GM19467 (cell line): ENCODE data around the gene SLC14A1.

Experiments used
- ATAC-seq: cut with Tn5 transposase; IDR thresholded peaks from one replicate; pipeline ENCODE4 v1.9.1; 2021; ENCODE audit warnings: mild to moderate bottlenecking, moderate library complexity; ENCODE audit not compliant: unreplicated experiment

SLC14A1 gene

DNA sequence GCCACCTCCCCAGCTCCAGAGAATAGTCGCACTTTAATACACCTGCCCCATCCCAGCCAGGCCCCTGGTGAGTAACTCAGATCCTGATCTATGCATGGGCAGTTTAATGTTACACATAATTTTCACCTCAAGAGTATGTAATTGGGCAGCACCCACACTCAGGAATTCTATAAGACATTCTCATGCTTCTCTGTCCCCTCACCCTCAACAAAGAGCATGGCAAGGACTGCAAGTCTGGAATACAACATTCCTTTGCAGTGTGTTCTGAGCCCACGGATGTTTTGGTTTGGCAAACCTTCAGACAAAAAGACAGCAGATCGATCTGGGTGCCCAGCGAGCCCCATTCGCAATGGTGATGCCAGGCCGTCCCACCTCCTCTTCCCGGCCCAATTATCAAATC, 4.9 kb upstream of the SLC14A1 start:
- no peak for ATAC-seq

DNA sequence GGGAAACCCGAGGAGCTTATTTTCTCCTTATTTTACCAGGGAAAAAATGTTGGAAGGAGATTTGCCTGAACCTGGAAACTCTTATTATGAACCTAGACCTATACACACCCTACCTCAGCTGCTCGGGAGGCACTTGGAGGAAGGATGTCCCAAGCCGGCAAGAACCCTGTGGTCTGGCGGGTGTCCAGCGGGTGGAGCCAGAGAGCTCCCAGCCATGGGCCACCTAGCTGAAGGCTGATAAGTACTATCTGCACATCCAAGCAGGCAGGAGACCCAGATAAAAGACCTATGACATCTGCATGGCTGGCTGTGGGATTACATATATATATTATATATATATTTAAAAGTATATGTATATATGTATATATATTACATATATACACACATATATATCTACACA, 1.1 kb upstream of the SLC14A1 start:
- ATAC-seq: peak; percentile 93

DNA sequence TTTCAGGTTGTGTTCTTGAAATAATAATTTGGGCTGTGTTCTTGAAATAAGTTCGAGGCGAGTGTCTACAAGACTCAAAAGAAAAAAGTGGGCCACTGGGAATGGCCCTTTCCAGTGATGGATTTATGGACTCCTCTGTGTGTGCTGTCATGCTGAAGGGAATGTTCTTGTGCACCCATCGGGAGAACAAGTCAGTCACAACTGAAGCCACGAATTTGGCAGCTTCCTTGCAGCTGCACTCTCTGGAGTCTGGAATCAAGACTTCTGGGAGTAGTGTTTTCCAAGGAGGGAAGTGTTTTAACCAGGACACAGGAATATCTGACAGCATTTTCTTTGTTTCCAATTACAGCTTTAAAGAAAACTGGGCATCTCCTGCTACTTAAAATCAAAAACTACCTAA, 620 bp downstream of the SLC14A1 start:
- ATAC-seq: no peak

DNA sequence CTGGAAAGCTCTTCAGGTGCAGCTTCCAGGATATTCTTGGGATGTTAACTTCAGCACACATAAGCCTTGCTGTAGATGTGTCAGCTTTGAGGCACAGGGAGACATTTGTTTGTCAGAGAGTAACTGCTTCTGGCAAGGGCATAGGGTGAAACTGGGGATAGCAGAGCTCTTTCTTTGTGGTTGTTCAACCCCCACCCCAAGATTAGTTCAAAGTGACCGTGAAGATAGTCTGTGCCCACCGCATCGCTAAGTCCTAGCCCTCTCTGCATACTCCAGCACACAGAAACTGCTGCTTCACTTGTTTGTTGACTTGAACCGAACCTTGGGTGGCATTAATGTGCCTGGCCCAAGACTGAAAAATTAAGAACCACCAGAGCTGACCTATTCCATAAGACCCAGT, 1.4 kb downstream of the SLC14A1 start:
- ATAC-seq: no peak

DNA sequence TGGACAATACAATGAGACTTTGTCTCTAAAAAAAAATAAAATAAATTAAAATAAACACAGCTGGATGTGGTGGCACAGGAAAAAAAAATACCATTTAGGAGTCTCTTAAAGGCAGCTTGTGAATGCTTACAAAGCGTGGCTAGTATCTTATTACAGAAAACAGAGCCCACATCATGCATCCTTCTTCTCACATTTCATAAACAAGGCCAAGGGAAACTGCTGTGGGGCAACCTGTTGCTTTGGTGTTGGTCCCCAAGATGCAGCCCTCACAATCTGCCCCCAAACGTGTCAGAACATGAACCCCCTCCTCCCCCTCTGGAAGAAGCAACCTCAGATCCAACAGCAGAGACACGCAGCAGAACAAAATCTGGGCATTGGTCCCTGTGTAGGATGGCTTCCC, 2.6 kb downstream of the SLC14A1 start:
- ATAC-seq: no peak

DNA sequence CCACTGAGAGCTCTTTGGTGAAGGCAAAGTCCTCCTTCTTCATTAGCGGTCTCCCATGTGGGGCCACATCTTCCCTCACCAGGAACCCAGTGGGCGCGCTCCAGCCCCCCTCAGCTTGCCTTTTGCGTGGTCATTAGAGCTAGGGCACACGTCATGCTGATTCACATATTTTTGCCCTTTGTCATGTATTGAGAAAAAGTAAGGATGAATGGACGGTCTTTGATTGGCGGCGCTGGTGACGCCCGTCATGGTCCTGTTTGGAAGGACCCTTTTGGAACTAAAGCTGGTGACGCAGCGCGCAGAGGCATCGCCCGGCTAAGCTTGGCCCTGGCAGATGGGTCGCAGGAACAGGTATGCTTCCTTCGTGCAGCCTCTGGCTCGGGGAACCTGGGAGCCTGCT, 3.1 kb downstream of the SLC14A1 start:
- ATAC-seq: no peak

DNA sequence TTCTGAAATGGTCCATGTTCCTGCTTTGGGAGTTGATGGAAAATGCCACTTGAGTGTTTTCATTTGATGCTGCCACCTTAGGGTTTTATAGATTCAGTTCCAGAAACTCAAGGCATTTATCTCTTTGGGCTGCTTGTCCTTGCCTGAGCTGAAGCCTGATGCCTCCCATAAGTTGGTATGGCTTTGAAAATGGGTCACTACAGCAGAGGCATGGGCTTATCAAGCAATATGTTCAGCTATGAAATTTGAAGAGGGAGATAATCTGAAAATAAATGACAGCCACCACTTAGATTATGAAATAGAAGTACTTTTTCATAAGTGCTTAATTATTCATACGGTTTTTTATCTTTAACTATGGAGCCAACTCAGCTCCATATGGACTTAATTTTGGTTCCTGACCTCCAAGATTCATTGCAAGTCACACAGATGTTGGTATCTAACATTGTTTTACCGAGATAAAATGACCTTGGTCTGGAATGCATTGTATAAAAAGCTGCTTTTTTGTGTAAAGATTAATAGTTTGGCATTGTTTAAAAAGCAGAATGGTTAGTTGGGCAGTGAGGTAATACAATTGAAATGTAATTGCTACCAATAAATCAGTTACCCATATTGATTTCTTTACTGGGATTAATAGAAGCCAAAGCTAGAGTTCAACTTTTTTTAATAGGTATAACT, 4.5 kb downstream of the SLC14A1 start:
- no peak for ATAC-seq

DNA sequence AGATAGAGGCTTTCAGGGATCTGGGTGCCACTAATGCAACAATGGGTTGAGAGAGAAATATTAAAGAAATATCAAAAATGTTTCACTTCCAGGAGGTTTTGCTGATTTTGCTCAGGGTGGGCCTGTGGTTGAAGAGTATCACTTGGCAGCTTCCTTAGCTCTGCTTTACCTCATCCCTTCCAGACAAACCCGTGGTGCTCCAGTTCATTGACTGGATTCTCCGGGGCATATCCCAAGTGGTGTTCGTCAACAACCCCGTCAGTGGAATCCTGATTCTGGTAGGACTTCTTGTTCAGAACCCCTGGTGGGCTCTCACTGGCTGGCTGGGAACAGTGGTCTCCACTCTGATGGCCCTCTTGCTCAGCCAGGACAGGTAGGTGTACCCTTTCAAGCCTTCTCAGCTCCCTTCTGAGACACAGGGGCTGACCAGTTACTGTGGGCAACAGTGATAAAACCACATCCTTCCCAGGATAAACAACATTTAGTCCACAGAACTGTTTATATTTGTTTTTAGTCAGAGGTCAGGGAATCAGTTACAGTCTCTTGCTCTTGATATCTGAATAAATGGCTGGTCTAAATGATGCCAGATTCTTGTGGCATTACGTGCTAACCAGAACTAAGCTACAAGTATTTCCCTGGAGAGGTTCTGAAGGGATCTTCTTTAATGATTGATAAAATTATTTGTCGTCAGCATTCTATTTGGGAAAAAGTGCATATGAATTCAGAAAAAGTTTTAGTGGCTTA, 7.0 kb downstream of the SLC14A1 start:
- ATAC-seq: no peak

DNA sequence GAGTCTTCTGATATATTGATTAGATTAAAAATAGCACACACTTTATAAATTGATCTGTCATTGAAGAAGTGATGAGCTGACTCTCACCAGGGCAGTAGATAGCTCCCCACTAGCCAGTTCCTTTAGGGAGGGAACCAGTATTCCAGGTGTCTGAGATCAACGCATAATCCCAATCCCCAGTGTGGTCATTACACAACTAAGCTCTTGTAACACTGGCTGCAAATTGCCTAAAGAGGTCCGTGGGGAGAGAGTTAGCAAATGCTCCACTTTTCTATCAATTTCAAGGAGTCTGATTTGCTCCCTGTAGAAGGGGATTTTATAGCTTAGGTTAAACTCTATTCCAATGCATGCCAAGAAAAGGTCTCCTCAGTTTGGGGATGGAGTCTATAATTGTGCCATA, 7.7 kb downstream of the SLC14A1 start:
- no peak for ATAC-seq

DNA sequence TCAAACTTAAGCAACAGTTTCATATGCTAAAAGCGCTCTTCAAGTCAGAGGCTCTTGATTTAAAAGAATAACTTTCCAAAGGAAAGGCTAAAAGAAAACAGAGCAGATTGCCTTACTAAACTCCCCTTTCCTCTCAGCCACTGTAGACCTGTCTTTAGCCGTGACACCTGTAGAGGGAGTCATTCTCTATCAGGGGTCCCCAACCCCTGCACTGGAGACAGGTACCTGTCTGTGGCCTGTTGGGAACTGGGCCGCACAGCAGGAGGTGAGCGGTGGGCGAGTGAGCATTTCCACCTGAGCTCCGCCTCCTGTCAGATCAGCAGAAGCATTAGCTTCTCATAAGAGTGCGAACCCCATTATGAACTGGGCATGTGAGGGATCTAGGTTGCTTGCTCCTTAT, 9.6 kb downstream of the SLC14A1 start:
- no peak for ATAC-seq

DNA sequence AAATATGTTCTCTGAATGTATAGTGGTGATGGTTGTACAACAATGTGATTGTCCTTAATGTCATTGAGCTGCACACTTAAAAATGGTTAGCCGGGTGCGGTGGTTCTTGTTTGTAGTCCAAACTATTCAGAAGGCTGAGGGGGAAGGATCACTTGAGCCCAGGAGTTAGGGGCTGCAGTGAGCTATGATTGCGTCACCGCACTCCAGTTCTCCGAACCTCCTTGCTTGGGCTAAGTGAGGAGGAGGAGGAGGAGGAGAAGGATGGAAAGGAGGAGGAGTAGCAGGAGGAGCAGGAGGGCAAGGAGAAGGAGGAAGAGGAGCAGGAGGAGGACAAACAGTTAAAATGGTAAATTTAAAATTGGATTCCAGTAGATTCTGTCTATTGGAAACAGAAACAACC, 10.5 kb downstream of the SLC14A1 start:
- no peak for ATAC-seq

DNA sequence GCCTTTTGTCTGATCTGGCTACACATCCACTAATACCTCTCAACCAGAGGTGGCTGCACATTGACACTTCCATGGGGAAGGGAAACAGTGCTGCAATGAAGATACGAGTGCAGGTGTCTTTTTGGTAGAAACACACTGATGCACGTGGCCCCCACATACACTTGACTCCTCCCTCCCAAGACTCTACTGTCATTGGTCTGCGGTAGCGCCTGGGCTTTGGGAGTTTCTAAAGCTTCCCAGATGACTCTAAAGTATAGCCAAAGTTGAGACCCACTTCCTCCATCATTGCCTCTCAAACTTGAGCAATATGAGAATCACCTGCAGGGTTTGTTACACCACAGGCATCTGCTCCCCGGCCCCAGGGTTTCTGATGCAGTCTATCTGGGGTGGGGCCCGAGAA, 11.0 kb downstream of the SLC14A1 start:
- ATAC-seq: no peak

DNA sequence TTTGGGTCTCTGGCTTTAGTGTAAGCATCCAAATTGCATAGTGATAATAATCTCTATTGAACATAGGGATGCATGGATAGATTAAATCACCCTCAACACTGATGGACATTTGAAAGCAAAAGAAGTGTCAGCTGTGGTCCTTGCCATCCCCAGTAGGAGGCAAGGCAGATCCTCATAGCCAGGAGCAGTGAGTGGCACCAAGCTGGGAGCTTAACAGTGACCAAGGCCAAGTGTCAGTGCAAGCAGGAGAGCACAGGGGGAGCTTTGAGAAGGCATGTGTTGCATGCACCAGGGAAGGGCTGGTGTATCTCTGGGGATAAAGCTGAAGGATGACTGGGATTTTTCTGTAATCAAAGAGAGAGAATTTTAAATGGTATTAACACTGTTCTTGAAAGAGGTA, 14.7 kb downstream of the SLC14A1 start:
- no peak for ATAC-seq

DNA sequence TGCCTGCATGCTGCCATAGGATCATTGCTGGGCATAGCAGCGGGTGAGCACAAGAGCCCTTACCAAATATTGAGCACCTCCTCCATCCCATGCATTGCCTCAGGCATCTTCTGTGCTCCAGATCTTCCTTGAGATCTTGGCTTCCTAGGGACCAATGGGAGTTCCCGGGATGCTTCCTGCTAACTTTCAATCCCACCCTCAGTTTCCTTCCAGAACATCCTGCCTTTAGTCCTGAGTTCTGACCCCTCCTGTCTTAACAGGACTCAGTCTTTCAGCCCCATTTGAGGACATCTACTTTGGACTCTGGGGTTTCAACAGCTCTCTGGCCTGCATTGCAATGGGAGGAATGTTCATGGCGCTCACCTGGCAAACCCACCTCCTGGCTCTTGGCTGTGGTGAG, 15.3 kb downstream of the SLC14A1 start:
- ATAC-seq: no peak

DNA sequence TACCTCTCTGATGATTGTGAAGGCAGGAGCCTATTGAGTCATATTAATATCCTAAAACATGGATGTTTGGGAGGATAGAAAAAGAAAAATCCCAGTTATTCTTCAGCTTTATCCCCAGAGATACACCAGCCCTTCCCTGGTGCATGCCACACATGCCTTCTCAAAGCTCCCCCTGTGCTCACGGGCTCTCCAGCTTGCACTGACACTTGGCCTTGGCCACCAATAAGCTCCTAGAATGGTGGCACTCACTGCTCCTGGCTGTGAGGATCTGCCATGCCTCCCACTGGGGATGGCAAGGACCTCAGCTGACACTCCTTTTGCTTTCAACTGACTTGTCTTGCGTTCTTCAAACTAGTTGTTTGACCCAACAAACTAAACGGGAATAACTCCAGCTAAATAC, 15.9 kb downstream of the SLC14A1 start:
- ATAC-seq: no peak

DNA sequence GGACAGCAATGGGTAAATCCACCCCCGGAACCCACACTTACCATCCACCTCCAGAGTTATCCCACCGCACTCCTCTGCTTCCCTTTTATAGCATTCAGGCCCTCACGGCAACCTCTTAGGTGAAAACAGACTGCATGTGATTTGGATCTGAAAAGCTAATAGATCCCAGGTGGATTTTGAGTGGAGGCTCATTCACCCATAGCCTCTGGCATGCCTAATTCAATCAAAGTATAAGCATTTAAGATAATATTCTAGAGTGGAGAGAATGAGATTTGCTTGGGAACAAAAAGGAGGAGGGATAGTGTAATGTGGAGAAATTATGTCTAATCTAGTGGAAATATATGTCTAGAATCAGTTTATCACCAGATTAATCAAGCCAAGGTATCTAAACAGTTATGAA, 17.1 kb downstream of the SLC14A1 start:
- ATAC-seq: no peak

DNA sequence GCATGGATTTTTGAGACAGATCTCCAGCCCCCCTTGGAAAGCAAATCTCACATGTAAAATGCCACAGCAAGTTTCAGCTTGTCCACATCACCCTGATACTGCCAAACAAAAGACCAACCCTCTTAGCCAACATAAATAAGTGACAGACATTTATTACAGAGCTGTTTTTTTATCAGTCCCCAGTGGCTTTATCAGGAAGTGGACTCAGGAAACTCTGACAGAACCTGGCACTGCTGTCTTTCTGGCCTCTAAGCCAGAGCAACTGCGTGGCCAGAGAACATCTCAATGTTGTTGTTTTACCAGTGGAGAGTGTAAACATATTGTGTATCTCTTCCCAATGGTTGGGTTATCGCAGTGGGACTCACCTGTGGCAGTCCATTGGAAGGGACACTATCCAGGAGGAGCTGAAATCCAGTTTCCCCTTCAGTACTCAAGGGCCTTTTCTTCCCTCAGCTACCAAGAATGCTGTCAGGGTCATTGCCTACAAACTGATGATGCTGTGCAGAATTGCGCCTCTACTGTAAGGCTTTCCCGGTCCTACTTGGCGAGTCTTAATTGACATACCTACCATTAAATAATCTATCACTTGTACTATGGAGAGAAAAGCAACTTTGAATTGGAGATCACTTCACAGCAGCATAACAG, 22.0 kb downstream of the SLC14A1 start:
- no peak for ATAC-seq

DNA sequence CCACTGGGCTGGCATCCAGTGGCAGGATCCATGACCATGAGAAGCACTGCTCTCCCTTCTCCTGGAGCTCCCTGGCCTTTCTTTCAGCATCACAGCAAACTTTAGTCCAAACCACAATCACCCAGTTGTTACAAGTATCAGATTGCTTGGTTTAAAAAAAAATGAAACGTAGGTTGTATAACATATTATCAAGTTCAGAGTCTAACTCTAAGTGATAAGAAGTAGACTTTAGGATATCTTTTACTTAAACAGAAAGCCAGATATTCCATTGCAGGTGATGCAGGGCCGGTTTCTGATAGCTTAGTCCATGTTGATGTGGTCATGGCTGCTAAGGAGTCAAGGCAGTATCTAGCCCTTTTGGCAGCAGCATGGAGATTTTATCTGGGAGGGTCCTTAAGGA, 24.5 kb downstream of the SLC14A1 start:
- no peak for ATAC-seq

DNA sequence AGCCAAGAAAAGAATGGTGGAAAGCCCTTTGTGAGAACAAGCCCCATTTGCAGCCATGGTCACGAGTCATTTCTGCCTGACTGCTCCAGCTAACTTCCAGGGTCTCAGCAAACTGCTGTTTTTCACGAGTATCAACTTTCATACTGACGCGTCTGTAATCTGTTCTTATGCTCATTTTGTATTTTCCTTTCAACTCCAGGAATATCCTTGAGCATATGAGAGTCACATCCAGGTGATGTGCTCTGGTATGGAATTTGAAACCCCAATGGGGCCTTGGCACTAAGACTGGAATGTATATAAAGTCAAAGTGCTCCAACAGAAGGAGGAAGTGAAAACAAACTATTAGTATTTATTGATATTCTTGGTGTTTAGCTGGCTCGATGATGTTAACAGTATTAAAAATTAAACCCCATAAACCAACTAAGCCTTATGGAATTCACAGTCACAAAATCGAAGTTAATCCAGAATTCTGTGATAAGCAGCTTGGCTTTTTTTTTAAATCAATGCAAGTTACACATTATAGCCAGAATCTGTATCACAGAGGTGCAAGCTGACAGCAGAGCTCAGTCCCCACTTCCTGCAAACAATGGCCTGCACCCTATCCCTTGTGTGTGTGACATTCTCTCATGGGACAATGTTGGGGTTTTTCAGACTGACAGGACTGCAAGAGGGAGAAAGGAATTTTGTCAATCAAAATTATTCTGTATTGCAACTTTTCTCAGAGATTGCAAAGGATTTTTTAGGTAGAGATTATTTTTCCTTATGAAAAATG, 26.1 kb downstream of the SLC14A1 start:
- no peak for ATAC-seq

DNA sequence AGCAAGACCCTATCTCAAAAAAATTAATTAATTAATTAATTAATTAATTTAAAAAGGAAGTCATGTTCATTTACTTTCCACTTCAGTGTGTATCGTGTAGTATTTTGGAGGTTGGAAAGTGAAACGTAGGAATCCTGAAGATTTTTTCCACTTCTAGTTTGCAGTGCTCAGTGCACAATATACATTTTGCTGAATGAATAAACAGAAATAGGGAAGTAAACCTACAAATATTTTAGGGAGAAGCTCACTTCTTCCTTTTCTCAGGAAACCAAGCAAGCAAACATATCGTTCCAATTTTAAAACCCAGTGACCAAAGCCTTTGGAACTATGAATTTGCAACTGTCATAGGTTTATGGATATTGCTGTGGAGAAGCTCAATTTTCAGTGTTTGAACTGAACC, 27.8 kb downstream of the SLC14A1 start:
- ATAC-seq: no peak

DNA sequence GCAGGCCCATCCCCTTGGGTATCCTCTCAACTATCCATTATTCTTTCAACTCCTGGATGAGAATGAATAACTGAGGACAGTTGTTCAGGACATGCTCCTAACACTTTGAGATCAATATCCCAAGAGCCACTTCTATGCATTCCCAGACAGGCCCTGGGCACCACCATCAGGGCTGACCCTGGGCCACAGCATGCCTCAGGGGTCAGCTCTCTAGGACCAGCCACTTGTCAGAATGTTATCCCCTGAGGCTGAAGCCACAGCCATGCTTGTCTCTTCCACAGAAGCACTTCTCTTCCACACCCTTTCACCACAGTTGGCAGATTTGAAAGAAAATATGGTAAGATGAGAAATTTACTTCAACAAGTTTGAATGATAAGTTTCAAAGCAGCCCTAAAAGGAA, 28.7 kb downstream of the SLC14A1 start:
- no peak for ATAC-seq

DNA sequence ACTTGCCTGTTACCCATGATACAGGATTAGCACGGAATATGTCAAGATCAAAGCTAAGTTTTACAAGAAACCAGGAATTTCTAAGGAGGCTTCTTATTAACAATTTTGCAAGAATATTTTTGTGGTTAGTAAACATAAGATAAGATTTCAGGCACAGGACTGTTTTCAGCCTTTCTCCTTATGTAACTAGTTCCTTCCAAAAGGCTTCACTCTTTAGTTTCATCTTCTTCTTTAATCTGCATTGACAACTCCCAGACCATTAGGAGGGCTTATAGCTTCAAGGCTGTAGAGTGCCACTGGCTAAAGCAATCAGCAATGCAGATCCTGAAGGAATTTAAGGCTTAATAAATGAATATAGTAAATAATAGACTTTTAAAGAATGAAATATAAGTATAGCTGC, 29.3 kb downstream of the SLC14A1 start:
- ATAC-seq: no peak
